K562 treated with DMSO at 1 percent for 24 hours (cell line): Measurements from ENCODE around the gene VSIG8. TPM values are rescaled to one million over a fixed set of nuclear protein-coding genes. Genes with fewer than 3 reads are reported as not detected.

Experiments
- total RNA-seq: library from RNA; unstranded; fragments of 300-600 nt; gene quantifications from 2 replicates; pipeline ENCODE4 v1.2.3, GENCODE V29; 2022; ENCODE audit warnings: low read depth; ENCODE audit not compliant: insufficient read depth

Gene VSIG8, protein sequence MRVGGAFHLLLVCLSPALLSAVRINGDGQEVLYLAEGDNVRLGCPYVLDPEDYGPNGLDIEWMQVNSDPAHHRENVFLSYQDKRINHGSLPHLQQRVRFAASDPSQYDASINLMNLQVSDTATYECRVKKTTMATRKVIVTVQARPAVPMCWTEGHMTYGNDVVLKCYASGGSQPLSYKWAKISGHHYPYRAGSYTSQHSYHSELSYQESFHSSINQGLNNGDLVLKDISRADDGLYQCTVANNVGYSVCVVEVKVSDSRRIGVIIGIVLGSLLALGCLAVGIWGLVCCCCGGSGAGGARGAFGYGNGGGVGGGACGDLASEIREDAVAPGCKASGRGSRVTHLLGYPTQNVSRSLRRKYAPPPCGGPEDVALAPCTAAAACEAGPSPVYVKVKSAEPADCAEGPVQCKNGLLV
- not detected in 2 replicates for total RNA-seq

GRCh38 chr1:159862557-159862956, at the start of gene VSIG8:
TSS of gene VSIG8 (minus strand) at chr1:159862657. CDS start at chr1:159862521, 136 bp downstream.

GRCh38 chr1:159900086-159900680, 37.7 kb upstream of the VSIG8 start, which contains the start of gene CFAP45:
TSS of gene CFAP45 (minus strand) at chr1:159900165. CDS start at chr1:159900098, 67 bp downstream.

DNA sequence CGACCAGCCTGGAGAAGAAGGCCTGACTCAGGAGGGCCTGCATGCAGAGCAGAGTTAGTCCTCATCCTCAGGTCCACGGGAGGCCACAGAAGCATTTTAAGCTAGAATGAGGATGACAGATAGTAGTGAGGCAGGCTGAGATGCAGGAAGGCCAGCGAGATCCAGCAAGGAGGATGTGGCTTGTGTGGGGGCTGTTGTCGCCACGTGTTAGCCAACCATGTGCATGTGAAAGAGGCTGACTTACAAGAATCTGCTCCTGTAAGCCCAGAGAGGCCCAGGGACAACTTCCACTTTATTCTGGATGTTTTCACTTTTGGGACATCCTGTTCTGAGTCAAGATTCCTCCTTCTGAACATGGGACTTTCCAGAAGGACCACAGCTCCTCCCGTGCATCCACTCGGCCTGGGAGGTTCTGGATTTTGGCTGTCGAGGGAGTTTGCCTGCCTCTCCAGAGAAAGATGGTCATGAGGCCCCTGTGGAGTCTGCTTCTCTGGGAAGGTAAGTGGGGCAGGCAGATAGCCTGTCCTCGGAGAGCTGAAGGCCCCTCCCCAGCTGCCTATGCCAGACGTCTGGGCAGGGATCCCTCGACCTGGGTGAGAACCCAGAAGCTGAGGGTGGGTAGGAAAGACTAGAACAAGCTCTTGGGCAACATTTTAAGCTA, 35.9 kb downstream of the VSIG8 start, which contains the start of gene SLAMF8:
TSS of gene SLAMF8 (plus strand) at position 433 of the 661 bp plus-strand sequence. CDS start at position 459, 26 bp downstream.

Other genes starting within 250 kb of the VSIG8 start
- not detected in 2 replicates for gene CRP, start 148.1 kb downstream of the VSIG8 start, total RNA-seq
- gene DUSP23, start 81.7 kb downstream of the VSIG8 start, total RNA-seq, result 77.0 and 77.5 TPM in 2 replicates
- not detected in 2 replicates for gene FCRL6, start 60.3 kb downstream of the VSIG8 start, total RNA-seq
- not detected in 2 replicates for gene SLAMF8, start 35.8 kb downstream of the VSIG8 start, total RNA-seq
- gene CFAP45, start 37.5 kb upstream of the VSIG8 start, total RNA-seq, result 0.63 and 0.83 TPM in 2 replicates
- gene TAGLN2, start 62.9 kb upstream of the VSIG8 start, total RNA-seq, result 386 and 426 TPM in 2 replicates
- gene IGSF9, start 83.0 kb upstream of the VSIG8 start, total RNA-seq, result 0.12 and 0.39 TPM in 2 replicates
- gene SLAMF9, start 91.6 kb upstream of the VSIG8 start, total RNA-seq, result not detected in 2 replicates
- 2.7 and 3.4 TPM in 2 replicates for gene PIGM, start 169.3 kb upstream of the VSIG8 start, total RNA-seq
- not detected in 2 replicates for gene KCNJ10, start 207.5 kb upstream of the VSIG8 start, total RNA-seq
- not detected in 2 replicates for gene KCNJ9, start 218.9 kb upstream of the VSIG8 start, total RNA-seq
- gene IGSF8, start 236.0 kb upstream of the VSIG8 start, total RNA-seq, result 25.7 and 28.0 TPM in 2 replicates